ENCODE results near the gene HS3ST3B1.

Gene HS3ST3B1

GRCh38 chr17:14321980-14322776 lies 21.3 kb downstream of the HS3ST3B1 start:
- no peak for DNase-seq

- DNase-seq: no peak
Measured at GRCh38 chr17:14323522-14323981, 22.7 kb downstream of the HS3ST3B1 start.

DNA sequence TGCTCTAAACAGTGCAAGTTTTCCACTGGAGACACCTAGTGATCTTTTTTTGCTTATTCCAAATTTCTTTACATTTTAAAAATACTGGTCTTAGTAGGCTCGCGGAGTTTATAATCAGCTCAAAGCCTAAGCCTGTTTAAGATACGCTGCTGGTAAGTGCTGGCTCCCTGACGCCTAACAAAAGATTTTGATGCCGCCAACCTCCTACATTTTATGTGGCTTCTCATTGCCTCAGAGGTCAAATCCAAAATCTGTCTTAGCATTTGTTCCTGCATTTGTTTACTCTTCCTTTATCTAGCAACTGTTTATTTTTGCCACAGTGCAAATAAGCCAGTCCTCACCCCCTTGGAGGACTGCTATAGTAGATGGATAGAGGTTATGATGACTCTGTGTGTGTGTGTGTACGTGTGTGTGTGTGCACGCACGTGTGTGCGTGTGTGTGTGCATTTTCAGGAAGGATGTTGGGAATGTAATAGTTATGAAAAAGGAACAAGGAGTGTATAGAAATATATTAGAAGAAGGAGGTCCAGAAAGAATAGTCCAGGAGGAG lies 24.8 kb downstream of the HS3ST3B1 start:
- no peak for DNase-seq

DNA sequence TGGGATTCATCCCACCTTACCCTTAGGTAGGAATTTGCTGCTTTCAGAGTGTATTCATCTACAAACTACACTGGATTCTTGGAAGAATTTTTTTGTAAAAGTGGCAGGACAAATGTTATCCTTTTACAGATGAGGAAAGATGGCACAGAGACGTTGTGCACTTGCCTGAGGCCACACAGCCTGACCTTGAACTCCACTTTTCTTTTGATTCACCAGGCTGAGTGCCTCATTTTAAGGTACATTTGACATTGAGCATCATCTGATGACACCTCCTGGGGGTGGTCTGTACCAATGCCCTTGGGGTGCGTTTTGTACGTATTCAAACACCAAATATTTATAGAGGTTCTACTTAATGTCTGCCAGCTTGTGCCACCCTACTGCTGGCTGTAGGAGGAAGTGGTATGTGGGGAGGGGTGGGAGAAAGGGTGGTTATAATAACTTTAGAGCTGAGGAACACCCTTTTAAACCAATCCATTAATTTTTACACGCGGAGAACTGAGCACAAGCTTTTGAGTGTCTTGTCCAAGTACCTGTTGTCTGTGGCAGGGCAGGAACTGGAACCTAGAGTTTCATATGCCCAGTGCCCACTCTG lies 29.1 kb downstream of the HS3ST3B1 start:
- DNase-seq: no peak

- DNase-seq: no peak
Measured at GRCh38 chr17:14330492-14330962, 29.6 kb downstream of the HS3ST3B1 start.

DNA sequence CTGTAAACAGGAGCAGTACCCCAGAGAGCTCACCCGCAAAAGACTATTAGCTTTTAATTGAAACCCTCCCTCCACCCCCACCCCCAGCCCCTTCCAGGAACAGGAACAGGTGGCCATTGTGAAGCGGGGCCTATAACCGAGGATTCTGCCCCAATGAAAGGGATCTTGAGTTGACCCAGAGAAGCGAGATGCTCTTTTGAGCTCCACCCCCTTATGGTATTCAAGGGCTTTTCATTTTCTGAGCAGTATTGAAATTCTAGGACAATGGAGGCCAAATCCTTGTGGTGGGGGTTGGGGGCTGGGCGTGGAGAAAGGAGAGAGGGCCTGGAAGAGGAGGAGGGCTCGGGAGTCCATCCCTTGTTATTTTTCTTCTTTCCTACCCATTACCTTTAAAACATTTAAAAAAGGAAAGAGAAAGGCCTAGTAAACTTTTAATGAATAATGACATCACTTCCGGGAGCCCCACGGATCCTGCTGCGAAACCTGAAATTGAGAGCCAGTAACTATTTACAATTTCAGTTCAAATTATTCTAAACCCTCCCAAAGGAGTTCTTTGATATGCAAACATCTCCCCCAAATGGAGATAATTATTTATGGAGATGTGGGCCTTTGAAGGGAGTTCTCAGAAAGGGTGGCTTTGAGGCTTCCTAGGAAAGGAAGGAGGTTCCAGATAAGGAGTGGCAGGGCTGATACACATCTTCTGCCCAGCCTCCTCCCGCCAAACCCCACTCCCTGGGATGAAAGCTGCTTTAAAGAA lies 30.5 kb downstream of the HS3ST3B1 start:
- no peak for DNase-seq

DNA sequence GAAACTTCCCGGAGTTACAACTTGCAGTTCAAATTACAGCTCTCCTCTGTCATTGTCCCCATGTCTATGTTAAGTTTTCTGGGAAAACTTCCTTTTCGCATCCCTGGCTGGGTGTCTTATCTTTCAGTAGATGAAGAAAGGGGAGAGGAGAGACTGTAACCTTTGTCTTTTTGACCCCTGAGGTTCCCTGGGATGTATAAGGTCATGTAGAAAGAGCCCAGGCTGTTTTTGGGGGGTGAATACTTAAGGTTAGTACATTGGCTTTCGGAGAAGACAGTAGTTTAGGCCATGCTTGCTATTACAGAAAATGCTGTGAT lies 31.1 kb downstream of the HS3ST3B1 start:
- DNase-seq: no peak

- DNase-seq: no peak
Measured at GRCh38 chr17:14332331-14332730, 31.4 kb downstream of the HS3ST3B1 start.

DNA sequence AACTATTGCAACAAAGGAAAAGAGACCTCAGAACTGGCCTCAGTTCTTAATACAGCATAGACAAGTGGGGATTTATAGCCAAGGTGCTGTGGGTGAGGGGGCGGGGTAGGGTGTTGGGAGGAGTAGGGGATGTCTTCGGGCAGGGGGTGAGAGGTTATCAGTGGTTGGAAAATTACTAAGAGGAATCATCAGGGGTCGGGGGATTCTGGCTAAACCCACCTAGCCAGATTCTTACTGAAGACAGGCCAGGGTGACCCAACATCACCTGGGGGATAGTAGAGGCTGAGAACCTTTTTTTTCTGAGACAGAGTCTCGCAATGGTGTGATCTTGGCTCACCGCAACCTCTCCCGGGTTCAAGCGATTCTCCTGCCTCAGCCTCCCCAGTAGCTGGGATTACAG lies 32.6 kb downstream of the HS3ST3B1 start:
- DNase-seq: no peak

DNA sequence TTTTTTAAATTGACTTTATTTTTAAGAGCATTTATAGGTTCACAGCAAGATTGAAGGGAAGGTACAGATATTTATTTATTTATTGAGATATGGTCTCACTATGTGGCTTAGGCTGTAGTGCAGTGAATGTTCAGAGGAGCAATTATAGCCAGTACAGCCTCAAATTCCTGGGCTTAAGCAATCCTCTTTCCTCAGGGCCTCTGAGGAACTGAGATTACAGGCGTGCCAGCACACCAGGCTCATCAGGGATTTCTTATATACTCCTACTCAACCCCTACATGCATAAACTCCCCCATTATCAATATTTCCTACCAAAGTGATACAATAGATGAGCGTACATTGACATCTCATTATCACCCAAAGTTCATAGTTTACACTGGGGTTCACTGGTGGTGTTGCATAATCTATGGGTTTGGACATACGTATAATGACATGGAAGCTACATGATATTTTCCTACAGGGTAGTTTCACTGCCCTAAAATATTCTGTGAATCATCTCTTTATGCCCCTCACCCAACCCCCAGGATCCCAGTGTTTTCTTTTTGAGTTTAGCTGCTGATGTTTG lies 33.5 kb downstream of the HS3ST3B1 start:
- no peak for DNase-seq

DNA sequence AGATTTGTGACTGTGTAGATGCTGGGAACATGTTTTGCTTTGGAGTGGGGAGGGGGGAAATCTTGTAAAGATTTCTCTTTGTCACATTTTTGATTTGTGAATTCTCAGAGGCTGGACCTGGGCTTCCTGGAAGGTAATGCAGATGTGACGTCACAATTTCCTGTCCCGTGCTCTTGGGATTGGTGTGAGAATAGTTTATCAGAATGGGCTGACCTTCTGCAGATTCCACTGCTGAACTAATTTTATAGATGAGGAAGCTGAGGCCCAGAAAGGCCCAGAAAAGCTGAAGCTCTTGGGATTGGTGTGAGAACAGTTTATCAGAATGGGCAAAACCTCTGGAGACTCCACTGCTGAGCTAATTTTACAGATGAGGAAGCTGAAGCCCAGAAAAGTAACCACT lies 34.0 kb downstream of the HS3ST3B1 start:
- DNase-seq: no peak

DNA sequence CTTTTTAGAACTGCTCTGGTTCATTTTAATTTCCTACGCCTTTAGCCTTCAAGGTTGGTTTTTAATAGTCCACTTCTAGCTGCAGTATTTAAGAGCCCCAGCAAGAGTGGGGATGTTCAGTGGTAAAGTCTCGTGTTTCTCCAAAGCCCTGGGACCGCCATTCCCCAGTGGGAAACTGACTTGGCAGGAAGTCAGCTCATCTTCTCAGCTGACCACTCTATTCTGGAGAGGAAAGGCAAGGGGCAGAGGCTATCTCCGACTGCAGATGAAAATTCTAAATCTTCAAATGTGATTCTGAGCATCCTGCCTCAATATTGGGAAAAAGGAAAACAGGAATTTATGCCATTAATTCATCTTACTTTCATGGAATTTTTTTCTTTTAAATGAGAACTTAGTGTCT lies 35.5 kb downstream of the HS3ST3B1 start:
- no peak for DNase-seq

DNA sequence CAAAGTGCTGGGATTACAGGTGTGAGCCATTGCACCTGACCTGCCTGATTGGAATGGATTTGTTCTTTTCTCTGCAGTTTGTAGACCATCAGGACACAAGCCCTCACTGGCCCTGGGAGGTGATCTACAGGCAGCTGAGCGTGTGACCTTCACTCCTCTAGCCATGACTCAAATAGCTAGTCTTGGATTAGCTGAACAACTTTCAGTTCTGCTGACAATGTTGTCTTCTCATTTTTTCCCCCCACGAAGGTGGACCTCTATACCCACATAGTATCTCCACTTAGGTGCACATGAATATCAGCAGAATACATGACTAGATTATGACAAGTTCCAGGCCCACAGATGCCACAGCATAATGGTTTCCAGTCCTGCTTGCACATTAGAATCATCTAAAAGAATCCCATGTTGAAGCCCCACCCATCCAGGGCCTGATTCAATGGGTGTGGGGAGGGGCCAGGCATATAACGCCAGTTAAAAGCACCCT lies 36.8 kb downstream of the HS3ST3B1 start:
- DNase-seq: no peak

DNA sequence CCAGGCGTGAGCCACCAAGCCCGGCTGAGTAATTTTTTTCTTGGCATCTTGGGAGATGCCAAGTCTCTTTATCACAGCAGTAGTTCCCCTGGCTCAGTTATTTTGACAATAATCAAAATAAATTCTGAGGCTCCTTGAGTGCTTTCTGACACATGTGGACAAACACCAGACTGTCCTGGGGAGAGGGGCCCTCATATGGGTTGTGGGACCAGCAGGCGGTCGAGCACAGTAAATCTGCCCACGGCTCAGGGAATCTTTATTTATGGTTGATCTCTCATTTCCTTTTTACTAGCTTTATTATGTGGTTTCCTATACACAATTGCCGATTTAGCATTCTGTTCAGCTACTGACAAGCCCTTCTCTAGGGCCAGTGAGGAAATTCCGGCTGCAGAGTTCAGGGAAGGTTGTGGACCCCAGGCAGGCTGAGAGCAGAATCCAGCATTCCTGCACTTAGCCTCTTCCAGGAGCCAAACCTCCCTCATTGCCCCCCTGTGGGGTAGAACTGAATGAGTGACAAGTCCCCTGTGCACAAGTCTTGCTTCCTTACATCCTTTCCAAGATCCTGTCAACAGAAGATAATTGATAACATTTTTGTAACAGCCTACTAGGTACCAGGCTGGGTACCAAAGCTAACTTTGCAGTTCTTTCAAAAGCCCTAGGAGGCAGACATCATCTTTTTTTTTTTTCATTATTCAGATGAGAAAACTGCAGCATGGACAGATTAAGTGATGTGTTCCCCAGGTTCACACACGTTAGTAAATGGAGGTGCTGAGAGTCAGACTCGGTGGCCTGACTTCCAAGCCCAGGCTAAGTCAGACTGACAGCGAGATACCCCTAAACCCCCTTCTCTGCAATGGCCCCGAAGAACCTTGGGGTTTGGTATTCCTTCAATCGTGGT lies 40.2 kb downstream of the HS3ST3B1 start:
- DNase-seq: no peak

DNA sequence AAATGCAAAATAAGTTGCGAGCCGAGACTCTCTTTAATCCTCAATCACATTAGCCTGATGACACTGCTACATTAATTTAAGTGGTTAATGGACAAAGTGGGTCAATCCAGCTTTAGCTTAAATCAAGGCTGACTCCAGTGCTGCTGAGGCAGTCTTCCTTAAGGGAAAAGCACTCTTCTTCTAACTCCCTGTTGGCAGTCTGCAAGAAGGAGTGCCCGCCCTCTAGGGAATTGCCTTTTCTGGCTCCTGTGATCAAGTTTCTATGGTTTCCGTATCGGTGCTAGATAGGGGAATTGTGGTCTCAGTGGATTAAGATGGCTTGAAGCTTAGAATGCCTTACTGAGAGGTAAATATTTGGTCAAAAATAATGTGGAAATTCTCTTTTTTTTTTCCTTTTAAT lies 41.0 kb downstream of the HS3ST3B1 start:
- DNase-seq: no peak

DNA sequence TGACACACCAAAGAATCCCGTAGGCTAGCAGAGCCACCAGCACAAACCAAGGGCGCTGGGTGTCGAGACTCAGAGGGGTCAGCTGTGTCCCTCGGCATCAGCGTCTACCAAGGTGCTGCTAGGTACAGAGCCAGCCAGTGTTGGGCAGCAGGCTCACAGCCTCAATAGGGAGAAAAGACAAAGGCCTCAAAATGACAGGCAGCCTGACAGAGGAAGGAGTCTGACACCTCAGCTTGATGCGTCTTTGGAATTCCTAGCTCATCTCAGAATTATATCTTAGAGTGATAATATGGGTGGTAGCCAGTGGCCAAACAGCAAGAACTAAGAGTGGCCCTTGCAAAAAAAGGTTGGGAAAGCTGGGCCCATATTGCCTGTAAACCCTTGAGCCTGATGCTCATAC lies 45.9 kb downstream of the HS3ST3B1 start:
- DNase-seq: no peak

DNA sequence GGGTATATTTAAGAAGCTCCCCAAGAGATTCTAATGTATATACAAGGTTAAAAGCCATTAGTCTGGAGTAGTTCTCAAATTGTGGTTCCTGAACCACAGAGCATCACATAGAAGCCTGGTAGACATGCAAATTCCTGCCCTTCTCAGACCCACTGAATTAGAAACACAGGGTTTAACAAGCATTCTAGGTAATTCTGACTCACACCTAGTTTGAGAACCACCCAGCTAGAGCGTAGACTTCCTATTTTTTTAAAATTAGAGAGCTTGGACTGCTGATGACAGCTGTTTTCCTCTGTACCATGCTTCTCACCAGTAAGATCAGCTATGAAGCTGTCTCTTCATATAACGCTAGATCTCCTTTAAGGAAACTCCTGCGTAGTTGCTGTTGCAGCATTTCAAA lies 50.6 kb downstream of the HS3ST3B1 start:
- DNase-seq: no peak

DNA sequence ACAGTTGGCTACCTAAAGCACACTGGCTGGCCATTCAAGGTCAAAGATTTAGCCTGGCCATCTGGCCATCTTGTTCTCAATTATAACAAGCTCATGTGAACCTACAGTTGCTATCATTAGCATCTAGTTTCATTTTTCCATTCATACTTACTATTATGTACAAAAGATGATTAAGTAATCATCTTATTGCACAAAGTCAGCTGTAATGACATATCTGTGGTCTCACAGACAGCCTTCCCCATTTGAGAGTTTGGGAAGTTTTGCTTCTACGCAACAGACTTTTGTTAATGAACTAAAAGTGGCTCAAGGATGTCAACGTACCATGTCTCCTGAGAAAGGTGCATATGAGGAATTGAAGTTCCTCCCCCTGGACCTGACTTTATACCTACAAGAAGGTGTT lies 51.3 kb downstream of the HS3ST3B1 start:
- no peak for DNase-seq

DNA sequence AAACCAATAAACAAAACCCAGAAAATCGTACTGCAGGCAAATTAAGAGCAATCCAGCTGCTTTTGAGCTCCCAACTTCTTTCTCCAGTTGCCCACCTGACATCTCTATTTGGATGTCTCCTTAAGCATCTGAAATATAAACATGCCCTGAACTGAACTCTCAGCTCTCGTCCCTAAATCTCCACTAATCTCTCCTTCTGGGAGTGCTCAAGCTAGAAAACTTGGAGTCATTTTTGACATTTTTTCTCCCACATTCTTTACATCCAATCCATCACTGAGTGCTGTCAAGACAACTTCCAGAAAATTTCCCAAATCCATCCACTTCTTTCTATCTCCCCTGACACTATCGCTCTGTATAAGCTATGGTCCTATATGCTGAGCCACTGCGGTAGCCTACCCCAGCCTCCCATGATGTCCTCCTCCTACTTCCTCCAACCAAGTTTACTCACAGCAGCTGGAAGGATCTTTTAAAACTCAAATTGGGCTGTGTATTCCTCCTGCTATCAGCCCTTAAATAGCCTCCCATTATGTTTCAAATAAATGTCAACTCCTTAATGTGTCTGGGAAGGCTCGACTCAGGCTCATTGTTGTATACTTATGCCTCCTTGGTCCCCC lies 53.1 kb downstream of the HS3ST3B1 start:
- DNase-seq: no peak

- DNase-seq: no peak
Measured at GRCh38 chr17:14354807-14355206, 53.9 kb downstream of the HS3ST3B1 start.

- no peak for DNase-seq
Measured at GRCh38 chr17:14355556-14355955, 54.7 kb downstream of the HS3ST3B1 start.

Data from NCI-H2227 treated with DMSO at 0.1 percent for 48 hours (cell line).